NB4 (cell line): Measurements from ENCODE around the gene M1AP.

Experiments
- CTCF ChIP-seq: IDR thresholded peaks from one replicate; pipeline ENCODE4 v1.5.1; 2012; ENCODE audit warnings: low read depth, low read length
- MYC ChIP-seq: IDR thresholded peaks from 2 replicates; pipeline ENCODE4 v1.6.1; 2011; ENCODE audit warnings: low read depth, low read length

- TF ChIP-seq CTCF, result no peak
- TF ChIP-seq MYC, result no peak
Measured at GRCh38 chr2:74628538-74629105, 19.5 kb downstream of the M1AP start.
